Sigmoid colon (tissue), 4 donors: Measurements from ENCODE around the gene BICRA.

ENCODE experiments used
- CTCF ChIP-seq, 4 experiments: fragments of 450-650 bp in 3 of 4; fragments of 200-600 bp in 1 of 4; IDR thresholded peaks; one replicate each; pipeline ENCODE4 v1.5.1; 2016 to 2019; ENCODE audit warnings: antibody characterized with exemption in 4 of 4, mild to moderate bottlenecking in 3 of 4, moderate library complexity in 2 of 4
- EP300 ChIP-seq, 4 donors: sonication (generic); formaldehyde crosslinking; IDR thresholded peaks; one replicate each; pipeline ENCODE4 v1.6.1; 2017; ENCODE audit warnings: antibody characterized with exemption in 4 of 4
- POLR2A ChIP-seq, 2 donors: fragments of 450-650 bp; IDR thresholded peaks; one replicate each; pipeline ENCODE4 v1.6.1; 2016; ENCODE audit warnings: antibody characterized with exemption in 2 of 2, mild to moderate bottlenecking in 2 of 2, moderate library complexity in 2 of 2
- POLR2AphosphoS5 ChIP-seq, 4 donors: sonication (generic); formaldehyde crosslinking; IDR thresholded peaks; one replicate each; pipeline ENCODE4 v1.6.1; 2017; ENCODE audit warnings: antibody characterized with exemption in 4 of 4

GRCh38 chr19:47716270-47716937, 107.5 kb downstream of the BICRA start:
- no peak for TF ChIP-seq CTCF (IDR thresholded peaks at IDR 0.05)
- no peak for TF ChIP-seq POLR2AphosphoS5 (IDR thresholded peaks at IDR 0.05)
- no peak for TF ChIP-seq POLR2A (IDR thresholded peaks at IDR 0.05)
- TF ChIP-seq EP300 (IDR thresholded peaks at IDR 0.05), result no peak
